Measurements from ENCODE around the gene KIAA1958.
A peak's percentile ranks its signal among the peaks of the same experiment; 100 is the strongest.
"Not testable (repeated sequence)": the region's sequence is repeated elsewhere in the genome, so short reads cannot be mapped to it uniquely, and the experiment has no call there.

KIAA1958 gene

DNA sequence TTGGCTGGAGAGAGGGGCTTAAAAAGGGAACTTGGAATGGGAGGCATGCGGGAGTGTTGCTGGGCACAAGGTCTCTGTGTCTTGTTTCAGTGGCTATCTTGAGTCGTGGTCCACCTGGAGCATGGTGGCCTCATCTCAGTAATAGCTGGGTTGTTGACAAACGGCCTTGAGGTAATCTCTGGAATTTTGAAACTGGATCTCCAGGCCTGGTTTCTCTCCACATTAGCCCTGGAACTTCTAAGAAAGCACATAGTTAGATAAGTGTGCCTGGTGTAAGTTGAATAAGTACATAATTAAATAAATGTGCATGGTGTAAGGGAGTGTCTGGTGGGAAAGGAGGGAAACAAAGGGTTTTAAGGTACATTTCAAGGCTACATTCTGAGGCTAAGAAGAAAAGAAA is 169.0 kb downstream of the KIAA1958 start:
- peak; percentile 34 for DNase-seq (ENCODE audit: low spot score)

DNA sequence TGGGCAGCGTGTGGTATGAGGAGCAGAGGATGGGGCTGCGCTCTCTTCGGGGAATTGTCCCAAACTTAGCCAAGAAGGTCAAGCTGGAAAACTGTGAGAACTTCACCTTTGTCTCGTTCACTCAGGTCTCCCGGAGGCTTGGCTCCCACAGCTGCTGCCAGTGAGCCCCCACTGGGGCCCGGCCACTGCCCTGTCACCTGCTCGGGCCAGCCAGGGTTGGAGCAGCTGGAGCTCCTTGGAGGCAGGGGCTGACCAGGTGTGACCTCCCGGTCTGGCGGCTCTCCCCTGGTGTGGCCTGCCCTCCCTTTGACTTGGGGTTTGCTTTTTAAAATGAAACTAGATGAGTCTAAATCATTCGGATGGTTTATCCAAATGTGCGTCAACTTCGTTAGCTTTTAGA is 173.3 kb downstream of the KIAA1958 start:
- DNase-seq (ENCODE audit: low spot score), result no peak

DNA sequence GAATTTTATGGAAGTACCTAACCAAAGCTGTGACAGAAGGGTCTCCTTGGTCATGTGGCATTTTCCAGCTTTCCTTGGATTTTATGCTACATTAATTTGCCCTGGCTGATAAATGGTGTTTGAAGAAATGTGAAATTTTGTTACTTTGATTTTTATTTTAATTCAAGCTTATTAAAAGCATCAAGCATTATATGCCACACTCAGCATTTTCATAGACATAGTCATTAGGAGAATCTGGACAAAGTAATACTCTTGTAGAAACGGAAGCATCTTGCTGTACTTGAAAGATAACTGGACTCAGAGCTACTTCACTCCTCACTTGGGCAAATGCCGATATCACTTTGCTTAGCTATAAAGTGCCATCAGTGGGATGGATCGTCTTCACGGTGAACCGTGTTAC is 177.1 kb downstream of the KIAA1958 start:
- DNase-seq (ENCODE audit: low spot score), result no peak

GRCh38 chr9:112664531-112664930 is 177.9 kb downstream of the KIAA1958 start:
- no peak for DNase-seq (ENCODE audit: low spot score)

DNA sequence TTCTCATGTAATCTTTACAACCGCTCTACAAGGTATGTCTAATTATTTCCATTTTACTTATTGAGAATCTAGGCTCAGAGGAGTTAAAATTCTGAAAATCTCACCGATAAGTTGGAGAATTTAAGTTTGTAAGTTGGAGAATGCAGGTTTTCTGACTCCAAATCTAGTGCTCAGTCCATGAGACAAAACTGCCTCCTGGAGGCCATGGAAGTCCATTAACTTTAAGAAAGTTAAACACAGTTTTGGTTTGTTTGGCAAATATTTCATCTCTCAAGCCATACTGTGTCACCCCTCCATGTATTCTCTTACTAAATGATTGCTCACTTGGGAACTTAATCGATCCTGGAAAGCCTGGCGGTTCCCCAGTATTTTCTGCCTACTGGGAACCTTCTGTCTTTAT is 178.7 kb downstream of the KIAA1958 start:
- DNase-seq (ENCODE audit: low spot score), result no peak

DNA sequence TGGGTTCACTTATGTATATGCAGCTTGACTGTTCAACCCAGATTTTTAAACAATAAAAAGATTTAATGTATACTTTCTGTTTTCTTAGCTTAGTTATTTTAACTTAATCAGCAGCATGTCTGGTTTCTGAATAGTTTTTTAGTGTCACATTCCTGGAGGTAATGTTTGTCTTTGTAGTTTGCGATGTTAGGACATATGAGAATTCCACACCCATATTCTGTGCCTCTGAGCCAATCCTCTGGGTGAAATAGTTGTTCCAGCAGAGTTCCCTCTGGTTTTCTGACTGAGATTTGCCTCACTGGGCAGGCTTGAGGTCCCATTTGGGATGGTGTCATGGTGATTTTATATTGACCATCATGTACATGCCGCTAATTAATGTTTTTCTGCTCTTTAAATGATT is 182.7 kb downstream of the KIAA1958 start:
- no peak for DNase-seq (ENCODE audit: low spot score)

- DNase-seq (ENCODE audit: low spot score), result no peak
These were observed 184.5 kb downstream of the KIAA1958 start for GRCh38 chr9:112670991-112671625.

GRCh38 chr9:112673221-112673620 is 186.6 kb downstream of the KIAA1958 start:
- DNase-seq (ENCODE audit: low spot score), result not testable (repeated sequence)

GRCh38 chr9:112677040-112677439 is 190.4 kb downstream of the KIAA1958 start:
- no peak for DNase-seq (ENCODE audit: low spot score)

DNA sequence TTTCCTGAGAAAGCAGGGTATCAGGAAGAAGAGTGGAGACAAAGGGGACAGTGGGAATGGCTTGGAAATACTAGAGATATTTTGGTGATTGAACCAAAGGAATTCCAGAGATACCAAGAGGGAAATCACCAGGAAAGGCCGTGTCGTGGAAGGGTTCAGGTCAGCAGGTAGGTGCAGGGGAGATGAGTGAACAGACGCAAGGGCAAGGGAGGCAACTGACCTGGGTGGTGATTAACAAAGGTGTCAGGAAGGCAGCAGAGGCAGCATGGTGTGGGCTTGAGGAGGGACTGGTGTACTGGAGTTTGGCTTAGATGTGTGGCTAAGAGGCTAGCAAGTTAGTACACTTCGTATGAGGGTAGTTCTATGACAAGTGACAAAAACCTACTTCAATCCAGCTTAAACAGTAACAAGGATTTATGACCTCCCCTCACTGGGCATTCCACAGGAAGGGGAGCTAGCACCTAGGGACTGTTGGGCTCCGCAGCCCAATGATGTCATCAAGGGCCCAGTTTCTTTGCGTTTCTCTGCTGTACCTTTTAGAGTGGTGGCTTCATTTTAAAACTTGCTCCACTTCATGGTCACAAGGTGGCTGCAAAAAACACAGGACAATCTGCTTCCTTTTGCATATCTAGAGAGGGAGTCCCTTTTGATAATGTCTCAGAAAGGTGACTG is 194.2 kb downstream of the KIAA1958 start:
- DNase-seq (ENCODE audit: low spot score), result no peak

DNA sequence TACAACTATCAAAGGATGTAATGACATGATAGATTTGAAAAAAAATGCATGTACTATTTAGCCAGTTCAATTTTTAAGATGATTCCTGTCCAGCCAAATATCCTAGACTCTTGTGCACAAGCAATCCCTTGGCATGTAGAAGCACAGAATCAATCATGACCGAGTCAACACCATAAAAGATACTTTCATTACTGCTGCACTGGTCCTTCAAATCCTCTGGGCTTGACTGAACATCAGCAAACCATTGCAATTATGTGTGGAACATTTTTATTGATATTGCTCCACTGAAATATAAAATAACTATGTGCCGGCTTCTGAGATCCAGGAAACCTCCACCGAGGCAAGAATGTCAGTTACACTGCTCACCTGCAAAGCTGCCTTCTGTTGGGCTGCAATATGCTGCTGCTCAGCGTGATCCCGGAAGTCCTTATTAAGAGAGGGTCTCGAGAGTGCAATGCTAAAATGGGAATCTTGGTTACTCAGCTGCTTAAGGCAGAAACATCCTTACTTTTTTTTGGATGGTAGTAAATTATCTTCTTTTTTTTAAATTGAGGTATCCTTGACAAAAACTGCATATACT is 202.6 kb downstream of the KIAA1958 start:
- DNase-seq (ENCODE audit: low spot score), result no peak

- DNase-seq (ENCODE audit: low spot score), result no peak
These were observed 208.3 kb downstream of the KIAA1958 start for GRCh38 chr9:112694706-112695555.

DNA sequence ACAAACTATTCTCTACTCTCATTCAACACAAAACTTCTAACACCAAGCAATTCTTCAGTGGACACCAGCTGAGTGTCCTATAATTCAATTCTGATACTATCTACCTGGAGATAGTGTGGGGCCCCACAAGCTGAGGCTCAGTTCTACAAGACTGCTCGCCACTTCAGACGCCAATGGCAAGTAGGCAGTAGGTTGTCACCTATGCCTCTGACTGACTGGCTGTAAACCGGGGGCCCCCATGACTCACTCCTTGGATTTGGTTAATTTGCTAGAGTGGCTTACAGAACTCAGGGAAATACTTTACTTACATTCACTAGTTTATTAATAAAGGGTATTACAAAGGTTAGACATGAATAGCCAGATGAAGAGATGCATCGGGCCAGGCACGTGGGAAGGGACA is 209.8 kb downstream of the KIAA1958 start:
- no peak for DNase-seq (ENCODE audit: low spot score)

- DNase-seq (ENCODE audit: low spot score), result no peak
These were observed 212.6 kb downstream of the KIAA1958 start for GRCh38 chr9:112699230-112699629.

DNA sequence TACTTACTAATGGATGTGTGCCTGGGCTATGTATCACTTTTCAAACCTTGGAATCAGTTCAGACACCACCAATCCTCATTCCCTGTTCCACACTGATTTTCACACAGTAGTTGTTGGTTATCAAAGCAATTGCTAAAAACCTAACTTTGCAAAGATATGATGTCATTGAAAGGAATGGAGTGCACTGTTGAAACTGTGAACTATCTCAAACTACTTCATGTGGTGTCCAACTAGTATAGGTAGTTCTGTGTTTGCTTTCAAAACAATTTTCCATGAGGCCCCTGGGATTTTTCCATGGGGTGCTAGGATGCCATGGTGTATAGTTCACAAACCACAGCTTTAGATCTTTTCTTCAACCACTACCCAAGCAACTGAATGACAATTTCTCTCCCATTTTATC is 213.5 kb downstream of the KIAA1958 start:
- no peak for DNase-seq (ENCODE audit: low spot score)

DNA sequence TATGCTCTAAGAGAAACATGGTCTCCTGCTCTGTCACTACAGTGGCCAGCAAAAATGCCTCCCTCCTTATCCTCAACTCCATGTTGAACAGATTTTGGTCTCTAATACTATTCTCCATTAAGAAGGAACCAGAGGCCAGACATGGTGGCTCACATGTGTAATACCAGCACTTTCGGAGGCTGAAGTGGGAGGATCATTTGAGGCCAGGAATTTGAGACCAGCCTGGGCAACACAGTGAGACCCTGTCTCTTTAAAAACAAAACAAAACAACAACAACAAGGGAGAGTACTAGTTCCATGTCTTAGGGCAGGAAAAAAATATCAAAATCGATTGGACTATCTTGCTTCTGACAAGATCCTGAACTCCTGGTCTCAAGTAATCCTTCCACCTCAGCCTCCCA is 216.7 kb downstream of the KIAA1958 start:
- DNase-seq (ENCODE audit: low spot score), result no peak

DNA sequence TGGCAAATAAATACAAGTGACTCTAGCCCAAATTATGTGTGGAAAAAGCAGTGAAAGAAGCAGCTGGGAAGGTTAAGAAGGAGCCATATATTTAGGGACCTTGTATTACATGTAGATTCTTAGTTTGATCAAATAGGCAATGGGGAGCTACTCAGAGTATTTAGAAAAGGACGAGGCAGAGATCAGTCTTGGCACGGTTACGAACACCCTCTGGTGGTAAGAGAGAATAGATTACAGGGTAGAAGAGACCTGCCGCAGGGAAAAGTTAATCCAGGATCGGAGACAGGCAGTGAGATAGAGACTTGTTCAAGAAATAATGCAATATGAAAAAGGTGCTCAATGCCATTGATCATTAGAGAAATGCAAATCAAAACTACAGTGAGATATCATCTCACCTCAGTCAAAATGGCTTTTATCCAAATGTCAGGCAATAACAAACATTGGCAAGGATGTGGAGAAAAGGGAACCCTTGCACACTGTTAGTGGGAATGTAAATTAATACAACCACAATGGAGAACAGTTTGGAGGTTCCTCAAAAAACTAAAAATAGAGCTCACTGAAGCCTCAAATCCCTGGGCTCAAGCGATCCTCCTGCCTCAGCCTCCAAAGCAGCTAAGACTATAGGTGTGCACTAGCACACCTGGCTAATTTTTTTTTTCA is 219.3 kb downstream of the KIAA1958 start:
- no peak for DNase-seq (ENCODE audit: low spot score)

DNA sequence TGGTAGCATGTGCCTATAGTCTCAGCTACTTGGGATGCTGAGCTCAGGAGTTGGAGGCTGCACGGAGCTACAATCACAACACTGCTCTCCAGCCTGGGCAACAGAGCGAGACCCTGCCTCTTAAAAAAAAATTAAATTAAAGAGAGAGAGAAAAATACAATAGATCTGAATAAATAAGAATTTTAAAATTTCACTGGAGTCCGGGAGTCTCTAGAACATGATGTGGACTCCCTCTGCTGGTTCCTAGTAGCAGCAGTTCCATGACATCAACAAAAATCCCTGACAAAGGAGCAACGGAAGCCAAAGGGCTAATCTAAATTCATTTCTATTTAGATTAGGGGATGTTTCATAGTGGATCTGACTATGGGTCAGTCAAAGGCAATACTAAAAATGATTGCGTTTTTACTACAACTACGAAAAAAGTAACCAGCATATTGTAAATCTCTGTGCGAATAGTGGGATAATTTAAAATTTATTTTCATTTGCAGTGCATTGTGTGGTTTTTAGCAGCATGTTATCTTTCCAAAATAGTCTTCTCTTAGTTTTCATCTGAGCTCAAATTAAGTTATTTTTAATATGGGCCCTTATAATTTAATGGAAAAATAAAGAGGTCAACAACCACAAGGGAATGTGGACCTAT is 224.5 kb downstream of the KIAA1958 start:
- no peak for DNase-seq (ENCODE audit: low spot score)

GRCh38 chr9:112712678-112713077 is 226.1 kb downstream of the KIAA1958 start:
- DNase-seq (ENCODE audit: low spot score), result no peak

- peak; percentile 98 for DNase-seq (ENCODE audit: low spot score)
These were observed 231.2 kb downstream of the KIAA1958 start, which contains the start of gene INIP for GRCh38 chr9:112717661-112718331. Gene INIP (minus strand): TSS chr9:112718117. CDS start chr9:112716485, 1,632 bp downstream.

All from SK-N-DZ (cell line).